Chondrocyte (in vitro differentiated cells): Measurements from ENCODE around the gene PRR9. TPM values are rescaled to one million over a fixed set of nuclear protein-coding genes. Genes with fewer than 3 reads are reported as not detected.
A peak's percentile ranks its signal among the peaks of the same experiment; 100 is the strongest.

Experiments used
- DNase-seq: peaks from one replicate; pipeline ENCODE4 v3.0.0; 2021; ENCODE audit warnings: mixed read lengths, low spot score
- H3K27ac Mint-ChIP-seq: one replicate; pipeline ENCODE4 v1.8.0; 2021; ENCODE audit warnings: mild to moderate bottlenecking, moderate library complexity, mixed read lengths; ENCODE audit not compliant: unreplicated experiment
- H3K27me3 Mint-ChIP-seq: 2 replicates; pipeline ENCODE4 v1.8.0; 2021; ENCODE audit warnings: low read depth, mixed read lengths
- H3K36me3 Mint-ChIP-seq: 2 replicates; pipeline ENCODE4 v1.8.0; 2021; ENCODE audit warnings: low read depth, mixed read lengths
- H3K4me1 Mint-ChIP-seq: 2 replicates; pipeline ENCODE4 v1.8.0; 2021; ENCODE audit warnings: low read depth, mild to moderate bottlenecking, mixed read lengths
- H3K4me3 Mint-ChIP-seq: one replicate; pipeline ENCODE4 v1.8.0; 2021; ENCODE audit warnings: mild to moderate bottlenecking, moderate library complexity, mixed read lengths; ENCODE audit not compliant: unreplicated experiment
- H3K9me3 Mint-ChIP-seq: 2 replicates; pipeline ENCODE4 v1.8.0; 2021; ENCODE audit warnings: low read depth, mixed read lengths
- total RNA-seq: library from RNA; stranded (reverse); gene quantifications from 3 replicates; pipeline ENCODE4 v1.2.1, GENCODE V29; 2021
- TF ChIP-seq, protein P1 (sequence below): fragments of 200-600 bp; sonication (generic); IDR thresholded peaks from 2 replicates; pipeline ENCODE4 v1.5.0; 2021; ENCODE audit warnings: antibody characterized with exemption, mild to moderate bottlenecking, moderate library complexity

The PRR9 gene
- total RNA-seq, 1 donor from 2014 or later, result not detected

GRCh38 chr1:153253076-153253475 lies 35.7 kb downstream of the PRR9 start:
- no peak overlapping the region for H3K4me3 Mint-ChIP-seq
- H3K36me3 Mint-ChIP-seq, result no peaks in the 10 kb centered on the region
- H3K9me3 Mint-ChIP-seq, result no peaks in the 10 kb centered on the region
- TF ChIP-seq, protein P1, sequence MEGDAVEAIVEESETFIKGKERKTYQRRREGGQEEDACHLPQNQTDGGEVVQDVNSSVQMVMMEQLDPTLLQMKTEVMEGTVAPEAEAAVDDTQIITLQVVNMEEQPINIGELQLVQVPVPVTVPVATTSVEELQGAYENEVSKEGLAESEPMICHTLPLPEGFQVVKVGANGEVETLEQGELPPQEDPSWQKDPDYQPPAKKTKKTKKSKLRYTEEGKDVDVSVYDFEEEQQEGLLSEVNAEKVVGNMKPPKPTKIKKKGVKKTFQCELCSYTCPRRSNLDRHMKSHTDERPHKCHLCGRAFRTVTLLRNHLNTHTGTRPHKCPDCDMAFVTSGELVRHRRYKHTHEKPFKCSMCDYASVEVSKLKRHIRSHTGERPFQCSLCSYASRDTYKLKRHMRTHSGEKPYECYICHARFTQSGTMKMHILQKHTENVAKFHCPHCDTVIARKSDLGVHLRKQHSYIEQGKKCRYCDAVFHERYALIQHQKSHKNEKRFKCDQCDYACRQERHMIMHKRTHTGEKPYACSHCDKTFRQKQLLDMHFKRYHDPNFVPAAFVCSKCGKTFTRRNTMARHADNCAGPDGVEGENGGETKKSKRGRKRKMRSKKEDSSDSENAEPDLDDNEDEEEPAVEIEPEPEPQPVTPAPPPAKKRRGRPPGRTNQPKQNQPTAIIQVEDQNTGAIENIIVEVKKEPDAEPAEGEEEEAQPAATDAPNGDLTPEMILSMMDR, result no peak
- H3K4me1 Mint-ChIP-seq, result no peaks in the 10 kb centered on the region
- no peak for DNase-seq
- H3K27ac Mint-ChIP-seq, result no peak overlapping the region
- peaks cover 26% of the 10 kb centered on the region for H3K27me3 Mint-ChIP-seq

DNA sequence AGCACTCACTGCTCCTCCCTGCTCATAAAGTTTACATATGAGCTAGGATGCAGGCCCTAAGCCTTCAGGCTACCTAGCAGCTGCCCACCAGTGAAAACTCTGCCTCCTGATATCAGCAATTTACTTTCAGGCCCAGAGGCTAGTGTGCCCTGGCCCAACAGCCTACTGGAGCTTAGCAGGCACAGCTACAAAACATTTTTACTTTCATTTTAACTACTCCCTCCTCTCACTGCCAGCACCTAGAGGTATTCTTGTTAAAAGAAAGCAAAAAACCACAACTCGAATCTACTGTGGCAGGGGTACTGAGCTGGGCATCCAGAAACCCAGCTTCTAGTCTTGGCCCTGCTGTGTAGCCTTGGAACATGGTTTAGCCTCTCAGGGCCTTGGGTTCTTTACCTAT lies 36.3 kb downstream of the PRR9 start:
- Mint-ChIP-seq H3K36me3 (no peaks in the 10 kb centered on the region), H3K4me3 (no peak overlapping the region), H3K9me3 (no peaks in the 10 kb centered on the region), H3K4me1 (no peaks in the 10 kb centered on the region), H3K27me3 (peaks cover 28% of the 10 kb centered on the region), H3K27ac (no peak overlapping the region)
- no peak for DNase-seq
- TF ChIP-seq, protein P1, result no peak

DNA sequence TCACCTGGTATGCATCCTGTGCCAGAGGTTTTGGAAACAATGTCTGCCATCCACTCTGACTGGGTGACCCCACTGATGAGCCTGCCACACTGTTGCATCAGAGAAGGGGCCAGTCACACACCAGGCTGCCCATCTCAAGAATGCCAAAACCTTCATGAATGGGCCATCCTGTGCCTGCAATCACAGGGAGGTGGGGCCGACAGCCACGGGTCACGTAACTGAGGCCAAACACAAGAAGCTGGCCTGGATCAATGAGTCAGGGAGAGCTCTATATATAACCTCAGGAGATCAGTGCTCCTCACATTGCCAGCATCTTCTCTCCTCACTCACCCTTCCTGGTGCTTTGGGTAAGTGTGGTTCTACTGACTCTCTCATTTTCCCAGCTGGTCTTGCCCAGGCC lies 42.0 kb downstream of the PRR9 start, which contains the start of gene LORICRIN:
TSS of gene LORICRIN (plus strand) at position 301 of the 400 bp plus-strand sequence. CDS start 1,263 bp downstream, outside the sequence.
- TF ChIP-seq, protein P1, result no peak

DNA sequence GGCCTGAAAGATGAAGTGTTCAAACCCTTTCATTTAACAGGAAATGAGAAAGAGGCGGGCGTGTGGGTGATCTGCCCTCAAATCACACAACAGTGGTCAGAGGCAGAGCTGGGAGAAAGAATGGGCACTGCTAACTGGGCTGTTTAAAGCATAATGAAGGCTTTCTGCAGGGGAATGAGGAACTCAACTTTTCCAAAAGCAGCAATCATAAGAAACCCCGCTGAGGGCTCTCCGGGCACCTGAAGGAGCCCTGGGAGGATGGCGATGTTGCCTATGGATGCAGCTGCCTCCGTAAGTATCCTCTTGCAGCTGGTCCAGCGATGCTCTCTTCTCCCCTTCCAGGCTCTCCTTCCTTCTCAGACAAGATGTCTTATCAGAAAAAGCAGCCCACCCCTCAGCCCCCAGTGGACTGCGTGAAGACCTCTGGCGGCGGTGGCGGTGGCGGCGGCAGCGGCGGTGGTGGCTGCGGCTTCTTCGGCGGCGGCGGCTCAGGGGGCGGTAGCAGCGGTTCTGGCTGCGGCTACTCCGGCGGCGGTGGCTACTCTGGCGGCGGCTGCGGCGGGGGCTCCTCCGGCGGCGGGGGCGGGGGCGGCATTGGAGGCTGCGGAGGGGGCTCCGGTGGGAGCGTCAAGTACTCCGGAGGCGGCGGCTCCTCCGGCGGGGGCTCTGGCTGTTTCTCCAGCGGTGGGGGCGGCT lies 43.3 kb downstream of the PRR9 start:
- H3K4me3 Mint-ChIP-seq, result peak overlapping the region; percentile 56
- H3K9me3 Mint-ChIP-seq, result no peaks in the 10 kb centered on the region
- H3K27me3 Mint-ChIP-seq, result peaks cover 47% of the 10 kb centered on the region
- DNase-seq, result no peak
- no peak overlapping the region for H3K27ac Mint-ChIP-seq
- H3K36me3 Mint-ChIP-seq, result peaks cover 1% of the 10 kb centered on the region
- TF ChIP-seq, protein P1, result no peak
- H3K4me1 Mint-ChIP-seq, result peaks cover 11% of the 10 kb centered on the region

More for the DNA sequence above, 42.0 kb downstream of the PRR9 start, which contains the start of gene LORICRIN:
- Mint-ChIP-seq H3K27ac (no peak within 1 kb of the TSS), H3K4me3 (peak within 1 kb of the TSS; percentile 56), H3K4me1 (peaks cover 11% of the 10 kb centered on the region), H3K9me3 (no peaks in the 10 kb centered on the region), H3K27me3 (peaks cover 42% of the 10 kb centered on the region), H3K36me3 (peaks cover 1% of the 10 kb centered on the region)
- no peak for DNase-seq

DNA sequence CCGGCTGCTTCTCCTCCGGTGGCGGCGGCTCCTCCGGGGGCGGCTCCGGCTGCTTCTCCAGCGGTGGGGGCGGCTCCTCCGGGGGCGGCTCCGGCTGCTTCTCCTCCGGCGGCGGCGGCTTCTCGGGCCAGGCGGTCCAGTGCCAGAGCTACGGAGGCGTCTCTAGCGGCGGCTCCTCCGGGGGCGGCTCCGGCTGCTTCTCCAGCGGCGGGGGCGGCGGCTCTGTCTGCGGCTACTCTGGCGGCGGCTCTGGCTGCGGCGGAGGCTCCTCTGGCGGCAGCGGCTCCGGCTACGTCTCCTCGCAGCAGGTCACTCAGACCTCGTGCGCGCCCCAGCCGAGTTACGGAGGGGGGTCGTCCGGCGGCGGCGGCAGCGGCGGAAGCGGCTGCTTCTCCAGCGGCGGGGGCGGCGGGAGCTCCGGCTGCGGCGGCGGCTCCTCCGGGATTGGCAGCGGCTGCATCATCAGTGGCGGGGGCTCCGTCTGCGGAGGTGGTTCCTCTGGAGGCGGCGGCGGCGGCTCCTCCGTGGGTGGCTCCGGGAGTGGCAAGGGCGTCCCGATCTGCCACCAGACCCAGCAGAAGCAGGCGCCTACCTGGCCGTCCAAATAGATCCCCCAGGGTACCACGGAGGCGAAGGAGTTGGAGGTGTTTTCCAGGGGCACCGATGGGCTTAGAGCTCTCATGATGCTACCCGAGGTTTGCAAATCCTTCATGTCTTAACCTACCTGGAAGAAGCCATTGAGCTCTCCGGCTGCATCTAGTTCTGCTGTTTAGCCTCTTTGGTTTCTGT lies 44.1 kb downstream of the PRR9 start:
- Mint-ChIP-seq H3K27me3 (peaks cover 53% of the 10 kb centered on the region), H3K4me1 (peaks cover 11% of the 10 kb centered on the region), H3K9me3 (no peaks in the 10 kb centered on the region), H3K27ac (no peak overlapping the region), H3K36me3 (peaks cover 1% of the 10 kb centered on the region), H3K4me3 (peak overlapping the region; percentile 57)
- TF ChIP-seq, protein P1, result no peak
- DNase-seq, result peak; percentile 81
